PC-9 (cell line): ENCODE measurements around the gene ERBB2. TPM values are rescaled to one million over a fixed set of nuclear protein-coding genes. Genes with fewer than 3 reads are reported as not detected.

Experiments used
- BruUV-seq: library from RNA; stranded (reverse); fragments of 400-500 nt; replicated peaks from 2 replicates; lab custom pipeline; 2021; lab: Mats Ljungman, UMichigan
- CTCF ChIA-PET: fragments of 300-600 bp; sonication (Branson Sonifier 250); formaldehyde crosslinking; loops from one replicate; lab custom pipeline; 2022; ENCODE audit warnings: antibody characterized with exemption; lab: Charles Lee
- POLR2A ChIA-PET: fragments of 300-600 bp; sonication (Branson Sonifier 250); formaldehyde crosslinking; loops from one replicate; lab custom pipeline; 2022; ENCODE audit warnings: antibody characterized with exemption; ENCODE audit not compliant: unreplicated experiment; lab: Charles Lee
- DNase-seq, 2 experiments: peaks; one replicate each; pipeline versions ENCODE4 v3.0.0 to v3.0.0-alpha.2; 2015 to 2022; ENCODE audit warnings: mixed read lengths in 1 of 2
- H2AFZ ChIP-seq: fragments of 200-600 bp; sonication (generic); 2 replicates; pipeline ENCODE4 v1.8.1; 2017; ENCODE audit warnings: antibody characterized with exemption
- H3F3A ChIP-seq: fragments of 200-600 bp; sonication (generic); 2 replicates; pipeline ENCODE4 v1.8.1; 2017; ENCODE audit warnings: antibody characterized with exemption, mild to moderate bottlenecking, low read depth; ENCODE audit not compliant: insufficient read depth
- H3K27ac ChIP-seq: fragments of 200-600 bp; sonication (generic); 2 replicates; pipeline ENCODE4 v1.6.1; 2016; ENCODE audit warnings: mixed run types
- H3K27me3 ChIP-seq: fragments of 200-600 bp; sonication (generic); 2 replicates; pipeline ENCODE4 v1.6.1; 2016; ENCODE audit warnings: low read depth, mixed run types; ENCODE audit not compliant: insufficient read depth
- H3K36me3 ChIP-seq: fragments of 200-600 bp; sonication (generic); 2 replicates; pipeline ENCODE4 v1.6.1; 2016; ENCODE audit warnings: low read depth, mixed run types
- H3K4me1 ChIP-seq: fragments of 200-600 bp; sonication (generic); replicated peaks from 2 replicates; pipeline ENCODE4 v1.6.1; 2016; ENCODE audit warnings: mixed run types; ENCODE audit not compliant: insufficient read depth
- H3K4me2 ChIP-seq: fragments of 200-600 bp; sonication (generic); 2 replicates; pipeline ENCODE4 v1.6.1; 2017; ENCODE audit warnings: mixed run types
- H3K4me3 ChIP-seq: fragments of 200-600 bp; sonication (generic); 2 replicates; pipeline ENCODE4 v1.6.1; 2016; ENCODE audit warnings: mixed run types
- H3K79me2 ChIP-seq: fragments of 200-600 bp; sonication (generic); 2 replicates; pipeline ENCODE4 v1.6.1; 2017; ENCODE audit warnings: low read depth, mixed run types
- H3K9me2 ChIP-seq: fragments of 200-600 bp; sonication (generic); 2 replicates; pipeline ENCODE4 v1.8.1; 2017; ENCODE audit warnings: mild to moderate bottlenecking; ENCODE audit not compliant: insufficient read depth
- H3K9me3 ChIP-seq: fragments of 200-600 bp; sonication (generic); 2 replicates; pipeline ENCODE4 v1.8.1; 2016; ENCODE audit warnings: low read depth; ENCODE audit not compliant: insufficient read depth
- H4K20me1 ChIP-seq: fragments of 200-600 bp; sonication (generic); 2 replicates; pipeline ENCODE4 v1.8.1; 2017; ENCODE audit not compliant: insufficient read depth
- EZH2 ChIP-seq: fragments of 200-600 bp; sonication (generic); IDR thresholded peaks from 2 replicates; pipeline ENCODE4 v1.8.0; 2017; ENCODE audit warnings: antibody characterized with exemption, low read depth
- intact Hi-C: fragments of 100-400 bp; cut with micrococcal nuclease; formaldehyde crosslinking; loops from one replicate; pipeline ENCODE4 v1.10.0; 2022; ENCODE audit not compliant: unreplicated experiment
- total RNA-seq: library from RNA; stranded (reverse); gene quantifications from 2 replicates; pipeline ENCODE4 v1.2.3, GENCODE V29; 2021
- TF ChIP-seq, protein P1 (sequence below): fragments of 200-600 bp; sonication (generic); conservative IDR thresholded peaks from 2 replicates; pipeline ENCODE4 v1.6.1; 2017; ENCODE audit warnings: mixed run types, antibody characterized with exemption, mild to moderate bottlenecking, moderate library complexity

The ERBB2 gene
- total RNA-seq, 1 experiment from 2014 or later = 90.6 TPM

- intact Hi-C loops = no loop called here
- no TSS peak for BruUV-seq
- Histone ChIP-seq H4K20me1 (no peaks in the 10 kb centered on the region), H3K9me2 (no peaks in the 10 kb centered on the region), H3K36me3 (no peaks in the 10 kb centered on the region), H3F3A (peaks cover 7% of the 10 kb centered on the region; the same call in 1 of the 2 replicates), H3K9me3 (no peaks in the 10 kb centered on the region), H3K4me1 (no peaks in the 10 kb centered on the region), H3K4me2 (no peak overlapping the region), H3K4me3 (no peak overlapping the region), H3K27ac (no peak overlapping the region), H3K27me3 (no peaks in the 10 kb centered on the region), H3K79me2 (no peaks in the 10 kb centered on the region), H2AFZ (no peak overlapping the region)
- CTCF ChIA-PET = no interaction called here
- TF ChIP-seq, protein P1, sequence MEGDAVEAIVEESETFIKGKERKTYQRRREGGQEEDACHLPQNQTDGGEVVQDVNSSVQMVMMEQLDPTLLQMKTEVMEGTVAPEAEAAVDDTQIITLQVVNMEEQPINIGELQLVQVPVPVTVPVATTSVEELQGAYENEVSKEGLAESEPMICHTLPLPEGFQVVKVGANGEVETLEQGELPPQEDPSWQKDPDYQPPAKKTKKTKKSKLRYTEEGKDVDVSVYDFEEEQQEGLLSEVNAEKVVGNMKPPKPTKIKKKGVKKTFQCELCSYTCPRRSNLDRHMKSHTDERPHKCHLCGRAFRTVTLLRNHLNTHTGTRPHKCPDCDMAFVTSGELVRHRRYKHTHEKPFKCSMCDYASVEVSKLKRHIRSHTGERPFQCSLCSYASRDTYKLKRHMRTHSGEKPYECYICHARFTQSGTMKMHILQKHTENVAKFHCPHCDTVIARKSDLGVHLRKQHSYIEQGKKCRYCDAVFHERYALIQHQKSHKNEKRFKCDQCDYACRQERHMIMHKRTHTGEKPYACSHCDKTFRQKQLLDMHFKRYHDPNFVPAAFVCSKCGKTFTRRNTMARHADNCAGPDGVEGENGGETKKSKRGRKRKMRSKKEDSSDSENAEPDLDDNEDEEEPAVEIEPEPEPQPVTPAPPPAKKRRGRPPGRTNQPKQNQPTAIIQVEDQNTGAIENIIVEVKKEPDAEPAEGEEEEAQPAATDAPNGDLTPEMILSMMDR = no peak
- no peak for TF ChIP-seq EZH2
- POLR2A ChIA-PET = interaction anchor here (0.6 kb wide), 1 partner anchor 20 kb away, joined by 4 read pairs; the partner anchor contains the start of gene ERBB2
- DNase-seq = no peak
These were observed 19.9 kb downstream of the ERBB2 start for GRCh38 chr17:39719563-39720355.

DNA sequence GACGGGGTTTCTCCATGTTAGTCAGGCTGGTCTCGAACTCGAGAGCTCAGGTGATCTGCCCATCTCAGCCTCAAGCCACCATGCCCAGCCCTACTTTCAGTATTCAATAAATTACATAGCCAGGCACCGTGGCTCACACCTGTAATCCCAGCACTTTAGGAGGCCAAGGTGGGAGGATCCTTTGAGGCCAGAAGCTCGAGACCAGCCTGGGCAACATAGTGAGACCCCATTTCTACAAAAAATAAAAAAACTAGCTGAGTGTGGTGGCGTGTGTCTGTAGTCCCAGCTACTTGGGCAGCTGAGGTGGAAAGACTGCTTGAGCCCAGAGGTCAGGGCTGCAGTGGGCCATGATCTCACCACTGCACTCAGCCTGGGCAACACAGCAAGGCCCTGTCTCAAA lies 22.2 kb downstream of the ERBB2 start:
- Histone ChIP-seq H3K4me3 (no peak overlapping the region), H3K36me3 (no peaks in the 10 kb centered on the region), H2AFZ (no peak overlapping the region), H3K27ac (no peak overlapping the region), H3K27me3 (no peaks in the 10 kb centered on the region), H3F3A (peaks cover 19% of the 10 kb centered on the region; the same call in 1 of the 2 replicates), H4K20me1 (no peaks in the 10 kb centered on the region), H3K79me2 (no peaks in the 10 kb centered on the region), H3K4me2 (no peak overlapping the region), H3K9me2 (no peaks in the 10 kb centered on the region), H3K4me1 (no peaks in the 10 kb centered on the region), H3K9me3 (no peaks in the 10 kb centered on the region)
- intact Hi-C loops = no loop called here
- DNase-seq = no peak
- no TSS peak for BruUV-seq
- ChIA-PET POLR2A (interaction anchor here (0.7 kb wide), 1 partner anchor 20 kb away, joined by 3 read pairs; no protein-coding TSS in a partner anchor), CTCF (no interaction called here)
- TF ChIP-seq, protein P1 = no peak
- TF ChIP-seq EZH2 = no peak

DNA sequence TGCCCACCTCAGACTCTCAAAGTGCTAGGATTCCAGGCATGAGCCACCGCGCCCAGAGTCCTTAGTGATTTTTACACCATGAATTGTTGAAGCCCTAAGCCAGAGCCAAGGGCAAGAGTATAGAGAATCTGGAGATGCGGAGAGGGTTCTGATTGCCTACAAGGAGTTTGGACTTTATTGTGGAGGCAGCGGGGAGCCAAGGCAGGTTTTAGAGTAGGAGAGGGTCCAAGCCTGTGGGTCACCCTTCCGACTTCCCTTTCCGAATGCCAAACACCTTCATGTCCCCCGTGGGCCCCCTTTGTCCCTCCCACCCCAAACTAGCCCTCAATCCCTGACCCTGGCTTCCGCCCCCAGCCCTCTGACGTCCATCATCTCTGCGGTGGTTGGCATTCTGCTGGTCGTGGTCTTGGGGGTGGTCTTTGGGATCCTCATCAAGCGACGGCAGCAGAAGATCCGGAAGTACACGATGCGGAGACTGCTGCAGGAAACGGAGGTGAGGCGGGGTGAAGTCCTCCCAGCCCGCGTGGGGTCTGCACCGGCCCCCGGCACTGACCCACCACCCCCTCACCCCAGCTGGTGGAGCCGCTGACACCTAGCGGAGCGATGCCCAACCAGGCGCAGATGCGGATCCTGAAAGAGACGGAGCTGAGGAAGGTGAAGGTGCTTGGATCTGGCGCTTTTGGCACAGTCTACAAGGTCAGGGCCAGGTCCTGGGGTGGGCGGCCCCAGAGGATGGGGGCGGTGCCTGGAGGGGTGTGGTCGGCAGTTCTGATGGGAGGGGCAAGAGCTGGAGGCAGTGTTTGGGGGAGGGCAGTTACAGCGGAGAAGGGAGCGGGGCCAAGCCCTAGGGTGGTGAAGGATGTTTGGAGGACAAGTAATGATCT lies 23.3 kb downstream of the ERBB2 start:
- H3K79me2 ChIP-seq = no peaks in the 10 kb centered on the region
- H3K4me2 ChIP-seq = no peak overlapping the region
- H3K36me3 ChIP-seq = no peaks in the 10 kb centered on the region
- intact Hi-C loops = no loop called here
- DNase-seq = no peak
- peaks cover 20% of the 10 kb centered on the region; the same call in 1 of the 2 replicates for H3F3A ChIP-seq
- TF ChIP-seq EZH2 = no peak
- TF ChIP-seq, protein P1 = no peak
- H3K27ac ChIP-seq = no peak overlapping the region
- H3K4me1 ChIP-seq = no peaks in the 10 kb centered on the region
- no peaks in the 10 kb centered on the region for H3K9me2 ChIP-seq
- H3K4me3 ChIP-seq = no peak overlapping the region
- POLR2A ChIA-PET = no interaction called here
- BruUV-seq = no TSS peak
- H3K9me3 ChIP-seq = no peaks in the 10 kb centered on the region
- no peak overlapping the region for H2AFZ ChIP-seq
- no peaks in the 10 kb centered on the region for H4K20me1 ChIP-seq
- CTCF ChIA-PET = no interaction called here
- no peaks in the 10 kb centered on the region for H3K27me3 ChIP-seq
